Stimulated activated CD8-positive, alpha-beta memory T cell treated with anti-CD3 and anti-CD28 coated beads, Interleukin-7, amount 100 ng/mL, for 24 hours (primary cell): ENCODE results near the gene YDJC.
"Not testable (repeated sequence)": the region's sequence is repeated elsewhere in the genome, so short reads cannot be mapped to it uniquely, and the experiment has no call there.

Source experiments
- DNase-seq: peaks from one replicate; pipeline ENCODE4 v3.0.0-alpha.2; 2020; ENCODE audit warnings: low read depth

The YDJC gene

GRCh38 chr22:21606775-21607174 is 23.0 kb downstream of the YDJC start:
- DNase-seq: no peak

- DNase-seq: no peak
These were observed 23.8 kb downstream of the YDJC start for GRCh38 chr22:21605887-21606564.

- DNase-seq: no peak
These were observed 25.8 kb downstream of the YDJC start for GRCh38 chr22:21603973-21604372.

GRCh38 chr22:21602579-21602978 is 27.2 kb downstream of the YDJC start:
- DNase-seq: no peak

- no peak for DNase-seq
These were observed 30.5 kb downstream of the YDJC start for GRCh38 chr22:21599053-21599893.

GRCh38 chr22:21598302-21598701 is 31.5 kb downstream of the YDJC start:
- DNase-seq: no peak

- DNase-seq: not testable (repeated sequence)
These were observed 33.3 kb downstream of the YDJC start for GRCh38 chr22:21596356-21597135.

- no peak for DNase-seq
These were observed 34.9 kb downstream of the YDJC start for GRCh38 chr22:21594865-21595452.

GRCh38 chr22:21593406-21594232 is 36.2 kb downstream of the YDJC start:
- no peak for DNase-seq

GRCh38 chr22:21592422-21592821 is 37.4 kb downstream of the YDJC start:
- no peak for DNase-seq

GRCh38 chr22:21591695-21592094 is 38.1 kb downstream of the YDJC start:
- no peak for DNase-seq

- no peak for DNase-seq
These were observed 38.8 kb downstream of the YDJC start for GRCh38 chr22:21590809-21591641.

GRCh38 chr22:21589396-21589795 is 40.4 kb downstream of the YDJC start:
- no peak for DNase-seq

GRCh38 chr22:21587803-21588611 is 41.8 kb downstream of the YDJC start:
- peak; percentile 16 for DNase-seq

- no peak for DNase-seq
These were observed 44.4 kb downstream of the YDJC start for GRCh38 chr22:21585389-21585788.

- no peak for DNase-seq
These were observed 46.8 kb downstream of the YDJC start for GRCh38 chr22:21582801-21583740.

- not testable (repeated sequence) for DNase-seq
These were observed 48.7 kb downstream of the YDJC start for GRCh38 chr22:21581009-21581713.

GRCh38 chr22:21580623-21581007 is 49.2 kb downstream of the YDJC start:
- not testable (repeated sequence) for DNase-seq
